Keratinocyte (primary cell): ENCODE measurements around the gene CFAP77. TPM values are rescaled to one million over a fixed set of nuclear protein-coding genes. Genes with fewer than 3 reads are reported as not detected.

Experiments used
- DNase-seq: peaks from one replicate; pipeline ENCODE4 v3.0.0-alpha.2; 2011; ENCODE audit warnings: low read depth, missing footprints, low spot score
- FAIRE-seq: peaks from 2 replicates; lab custom pipeline; 2011; peaks lifted over from hg19 to GRCh38; lab: Jason Lieb, UNC
- H2AFZ ChIP-seq: 2 replicates; pipeline ENCODE4 v1.6.0; 2012; ENCODE audit warnings: low read length, control low read depth, inconsistent platforms; ENCODE audit not compliant: control insufficient read depth
- H3K27ac ChIP-seq: 2 replicates; pipeline ENCODE4 v1.5.1; 2011; ENCODE audit warnings: low read length; ENCODE audit not compliant: control insufficient read depth, insufficient read depth
- H3K27me3 ChIP-seq: 3 replicates; pipeline ENCODE4 v1.6.0; 2011; ENCODE audit warnings: low read length; ENCODE audit not compliant: control insufficient read depth, insufficient read depth; ENCODE audit errors: extremely low read depth
- H3K36me3 ChIP-seq, 2 experiments: 2 replicates in 1 of 2; 3 replicates in 1 of 2; pipeline ENCODE4 v1.5.1; 2011; ENCODE audit warnings: low read length in 2 of 2, mild to moderate bottlenecking in 1 of 2; ENCODE audit not compliant: control insufficient read depth in 2 of 2, insufficient read depth in 2 of 2; ENCODE audit errors: extremely low read depth in 1 of 2
- H3K4me1 ChIP-seq: 3 replicates; pipeline ENCODE4 v1.5.1; 2011; ENCODE audit warnings: low read length; ENCODE audit not compliant: control insufficient read depth, insufficient read depth; ENCODE audit errors: extremely low read depth
- H3K4me2 ChIP-seq: 3 replicates; pipeline ENCODE4 v1.6.0; 2011; ENCODE audit warnings: low read depth, low read length; ENCODE audit not compliant: control insufficient read depth, insufficient read depth; ENCODE audit errors: extremely low read depth
- H3K4me3 ChIP-seq, 3 experiments: fragments of 200-600 bp in 1 of 3; sonication (generic) in 1 of 3; 2 replicates in 2 of 3; 3 replicates in 1 of 3; pipeline ENCODE4 v1.5.1; 2011 to 2016; ENCODE audit warnings: low read length in 3 of 3, mild to moderate bottlenecking in 3 of 3, control low read depth in 2 of 3, inconsistent platforms in 1 of 3, low read depth in 1 of 3, mixed read lengths in 1 of 3, mixed run types in 1 of 3, moderate library complexity in 1 of 3; ENCODE audit not compliant: control insufficient read depth in 2 of 3, insufficient read depth in 2 of 3; ENCODE audit errors: extremely low read depth in 1 of 3
- H3K79me2 ChIP-seq: 2 replicates; pipeline ENCODE4 v1.6.0; 2012; ENCODE audit warnings: low read length; ENCODE audit not compliant: control insufficient read depth, insufficient read depth
- H3K9ac ChIP-seq: 3 replicates; pipeline ENCODE4 v1.6.0; 2011; ENCODE audit warnings: low read length; ENCODE audit not compliant: control insufficient read depth, insufficient read depth; ENCODE audit errors: extremely low read depth
- H3K9me1 ChIP-seq: 3 replicates; pipeline ENCODE4 v1.6.0; 2011; ENCODE audit warnings: low read length; ENCODE audit not compliant: control insufficient read depth, insufficient read depth; ENCODE audit errors: extremely low read depth
- H3K9me3 ChIP-seq: 2 replicates; pipeline ENCODE4 v1.5.1; 2012; ENCODE audit warnings: low read depth, low read length; ENCODE audit not compliant: control insufficient read depth
- H4K20me1 ChIP-seq: 3 replicates; pipeline ENCODE4 v1.6.0; 2011; ENCODE audit warnings: low read length; ENCODE audit not compliant: control insufficient read depth, insufficient read depth; ENCODE audit errors: extremely low read depth
- EZH2 ChIP-seq: IDR thresholded peaks from one replicate; pipeline ENCODE4 v1.6.1; 2012; ENCODE audit warnings: inconsistent platforms, mild to moderate bottlenecking, low read length, moderate library complexity
- dilution Hi-C: fragments of 300-500 bp; cut with MboI; formaldehyde crosslinking; loops from one replicate; pipeline ENCODE4 v1.7.0; 2020; ENCODE audit warnings: low sequenced_read_pairs; ENCODE audit not compliant: extremely low pct_ligation_motif_present
- polyA plus RNA-seq, 5 experiments: library from polyadenylated mRNA; depleted of rRNA in 3 of 5; stranded (reverse) in 3 of 5; stranded (forward) in 1 of 5; unstranded in 1 of 5; fragments of >200 nt; gene quantifications; 1 replicate in 1 of 5; 2 replicates in 3 of 5; 3 replicates in 1 of 5; pipeline versions ENCODE4 v1.2.1 to v1.2.3, GENCODE V29; 2011 to 2012; ENCODE audit warnings: missing spikeins in 2 of 5, low read depth in 1 of 5, low replicate concordance in 1 of 5
- TF ChIP-seq, protein P1 (sequence below), 3 experiments: IDR thresholded peaks in 1 of 3; conservative IDR thresholded peaks in 1 of 3; optimal IDR thresholded peaks in 1 of 3; 2 replicates in 2 of 3; 3 replicates in 1 of 3; pipeline versions ENCODE3 to v1.5.1; 2011; ENCODE audit warnings: low read length in 3 of 3, mild to moderate bottlenecking in 3 of 3, moderate library complexity in 2 of 3, control low read depth in 1 of 3, inconsistent platforms in 1 of 3; ENCODE audit not compliant: insufficient read depth in 2 of 3; ENCODE audit errors: extremely low read depth in 1 of 3

CFAP77 gene
- polyA plus RNA-seq, 1 donor (not counting 4 experiments of a cell fraction or from before 2014, with no cell fraction given): not detected

DNA sequence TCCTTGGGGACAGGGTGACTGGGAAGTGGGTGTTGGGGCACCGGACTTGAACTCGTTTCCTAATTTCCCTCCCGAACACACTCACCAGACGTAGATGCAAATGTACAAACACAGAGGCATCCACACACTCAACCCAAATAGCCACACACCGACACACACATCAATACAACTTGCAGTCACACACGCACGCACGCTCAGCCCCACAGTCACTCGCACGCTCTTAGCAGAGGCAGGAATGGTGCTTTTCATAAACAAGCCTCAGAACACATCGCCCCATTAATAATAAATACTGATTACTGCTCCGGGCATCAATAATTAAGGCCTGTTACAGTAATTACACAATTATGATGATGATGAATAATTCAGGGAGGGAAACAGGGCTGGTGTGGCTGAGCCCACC lies 178.1 kb downstream of the CFAP77 start:
- Histone ChIP-seq H3K9me3 (no peaks in the 10 kb centered on the region), H3K9ac (no peak overlapping the region), H3K4me1 (peaks cover 2% of the 10 kb centered on the region), H4K20me1 (peaks cover 27% of the 10 kb centered on the region), H3K79me2 (no peaks in the 10 kb centered on the region), H3K4me3 (no peak overlapping the region), H2AFZ (no peak overlapping the region), H3K9me1 (peaks cover 2% of the 10 kb centered on the region), H3K36me3 (no peaks in the 10 kb centered on the region), H3K27me3 (peaks cover 86% of the 10 kb centered on the region), H3K4me2 (no peak overlapping the region), H3K27ac (no peak overlapping the region)
- no peak for DNase-seq
- dilution Hi-C loops: no loop called here
- no peak for FAIRE-seq
- peak; percentile 52 for TF ChIP-seq EZH2
- TF ChIP-seq, protein P1, sequence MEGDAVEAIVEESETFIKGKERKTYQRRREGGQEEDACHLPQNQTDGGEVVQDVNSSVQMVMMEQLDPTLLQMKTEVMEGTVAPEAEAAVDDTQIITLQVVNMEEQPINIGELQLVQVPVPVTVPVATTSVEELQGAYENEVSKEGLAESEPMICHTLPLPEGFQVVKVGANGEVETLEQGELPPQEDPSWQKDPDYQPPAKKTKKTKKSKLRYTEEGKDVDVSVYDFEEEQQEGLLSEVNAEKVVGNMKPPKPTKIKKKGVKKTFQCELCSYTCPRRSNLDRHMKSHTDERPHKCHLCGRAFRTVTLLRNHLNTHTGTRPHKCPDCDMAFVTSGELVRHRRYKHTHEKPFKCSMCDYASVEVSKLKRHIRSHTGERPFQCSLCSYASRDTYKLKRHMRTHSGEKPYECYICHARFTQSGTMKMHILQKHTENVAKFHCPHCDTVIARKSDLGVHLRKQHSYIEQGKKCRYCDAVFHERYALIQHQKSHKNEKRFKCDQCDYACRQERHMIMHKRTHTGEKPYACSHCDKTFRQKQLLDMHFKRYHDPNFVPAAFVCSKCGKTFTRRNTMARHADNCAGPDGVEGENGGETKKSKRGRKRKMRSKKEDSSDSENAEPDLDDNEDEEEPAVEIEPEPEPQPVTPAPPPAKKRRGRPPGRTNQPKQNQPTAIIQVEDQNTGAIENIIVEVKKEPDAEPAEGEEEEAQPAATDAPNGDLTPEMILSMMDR (optimal IDR thresholded peaks at IDR 0.05 in 1 of 3, IDR thresholded peaks at IDR 0.05 in 1 of 3, conservative IDR thresholded peaks at IDR 0.05 in 1 of 3; ENCODE audit: extremely low read depth in 1 of 3, insufficient read depth in 2 of 3, low read length in 3 of 3): no peak

GRCh38 chr9:132588501-132589147 lies 178.6 kb downstream of the CFAP77 start:
- H3K4me3 ChIP-seq: no peak overlapping the region
- peaks cover 2% of the 10 kb centered on the region for H3K4me1 ChIP-seq
- H3K79me2 ChIP-seq: no peaks in the 10 kb centered on the region
- H3K4me2 ChIP-seq: no peak overlapping the region
- peaks cover 23% of the 10 kb centered on the region for H4K20me1 ChIP-seq
- H3K27ac ChIP-seq: no peak overlapping the region
- H2AFZ ChIP-seq: no peak overlapping the region
- peaks cover 81% of the 10 kb centered on the region for H3K27me3 ChIP-seq
- no peaks in the 10 kb centered on the region for H3K9me3 ChIP-seq
- TF ChIP-seq, protein P1 (optimal IDR thresholded peaks at IDR 0.05 in 1 of 3, IDR thresholded peaks at IDR 0.05 in 1 of 3, conservative IDR thresholded peaks at IDR 0.05 in 1 of 3; ENCODE audit: extremely low read depth in 1 of 3, insufficient read depth in 2 of 3, low read length in 3 of 3): no peak
- TF ChIP-seq EZH2: no peak
- peaks cover 2% of the 10 kb centered on the region for H3K9me1 ChIP-seq
- DNase-seq (no peak), FAIRE-seq (no peak)
- no peak overlapping the region for H3K9ac ChIP-seq
- dilution Hi-C loops: no loop called here
- H3K36me3 ChIP-seq: peaks cover 3% of the 10 kb centered on the region in 2 experiments
